Uterus (tissue), 2 donors: Measurements from ENCODE around the gene FAM72B.
"Not testable (repeated sequence)": the region's sequence is repeated elsewhere in the genome, so short reads cannot be mapped to it uniquely, and the experiment has no call there.

Source experiments
- CTCF ChIP-seq, 4 experiments: fragments of 200-600 bp in 2 of 4; fragments of 450-650 bp in 2 of 4; sonication (generic) in 2 of 4; IDR thresholded peaks; one replicate each; pipeline ENCODE4 v1.5.1; 2016 to 2019; ENCODE audit warnings: antibody characterized with exemption in 4 of 4, mild to moderate bottlenecking in 2 of 4, moderate library complexity in 1 of 4
- POLR2A ChIP-seq, 2 donors: fragments of 450-650 bp; IDR thresholded peaks; one replicate each; pipeline ENCODE4 v1.6.1; 2016; ENCODE audit warnings: antibody characterized with exemption in 2 of 2, mild to moderate bottlenecking in 1 of 2, moderate library complexity in 1 of 2

- not testable (repeated sequence) for TF ChIP-seq POLR2A, CTCF (IDR thresholded peaks at IDR 0.05)
Observed at GRCh38 chr1:121210778-121211177, 26.6 kb upstream of the FAM72B start.
